Thyroid gland (tissue), 4 donors: Measurements from ENCODE around the gene ZNF467.

ENCODE experiments used
- POLR2A ChIP-seq, 2 donors: fragments of 450-650 bp; IDR thresholded peaks; one replicate each; pipeline ENCODE4 v1.6.1; 2017; ENCODE audit warnings: antibody characterized with exemption in 2 of 2, mild to moderate bottlenecking in 2 of 2, moderate library complexity in 1 of 2
- TF ChIP-seq, protein P1 (sequence below), 6 experiments: fragments of 200-600 bp in 3 of 6; fragments of 450-650 bp in 3 of 6; sonication (generic) in 3 of 6; IDR thresholded peaks; one replicate each; pipeline ENCODE4 v1.5.1; 2016 to 2019; ENCODE audit warnings: antibody characterized with exemption in 6 of 6, mild to moderate bottlenecking in 2 of 6, inconsistent platforms in 1 of 6, moderate library complexity in 1 of 6

DNA sequence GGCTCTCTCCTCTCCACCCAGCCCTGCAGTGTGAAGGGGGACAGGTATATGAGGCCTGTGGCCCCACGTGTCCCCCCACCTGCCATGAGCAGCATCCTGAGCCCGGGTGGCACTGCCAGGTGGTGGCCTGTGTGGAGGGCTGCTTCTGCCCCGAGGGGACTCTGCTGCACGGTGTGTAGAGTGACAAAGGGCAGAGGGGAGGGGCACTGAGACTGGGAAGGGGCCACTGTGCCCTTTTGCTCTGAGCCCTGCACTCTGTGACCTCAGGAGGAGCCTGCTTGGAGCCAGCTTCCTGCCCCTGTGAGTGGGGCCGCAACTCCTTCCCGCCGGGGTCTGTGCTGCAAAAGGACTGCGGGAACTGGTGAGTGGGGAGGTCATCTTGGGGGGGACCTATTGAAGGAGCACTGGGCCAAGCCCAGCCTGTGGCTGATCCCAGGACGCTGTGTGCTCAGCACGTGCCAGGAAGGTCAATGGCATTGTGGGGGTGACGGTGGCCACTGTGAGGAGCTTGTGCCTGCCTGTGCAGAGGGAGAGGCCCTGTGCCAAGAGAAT, 15.0 kb upstream of the ZNF467 start:
- TF ChIP-seq, protein P1, sequence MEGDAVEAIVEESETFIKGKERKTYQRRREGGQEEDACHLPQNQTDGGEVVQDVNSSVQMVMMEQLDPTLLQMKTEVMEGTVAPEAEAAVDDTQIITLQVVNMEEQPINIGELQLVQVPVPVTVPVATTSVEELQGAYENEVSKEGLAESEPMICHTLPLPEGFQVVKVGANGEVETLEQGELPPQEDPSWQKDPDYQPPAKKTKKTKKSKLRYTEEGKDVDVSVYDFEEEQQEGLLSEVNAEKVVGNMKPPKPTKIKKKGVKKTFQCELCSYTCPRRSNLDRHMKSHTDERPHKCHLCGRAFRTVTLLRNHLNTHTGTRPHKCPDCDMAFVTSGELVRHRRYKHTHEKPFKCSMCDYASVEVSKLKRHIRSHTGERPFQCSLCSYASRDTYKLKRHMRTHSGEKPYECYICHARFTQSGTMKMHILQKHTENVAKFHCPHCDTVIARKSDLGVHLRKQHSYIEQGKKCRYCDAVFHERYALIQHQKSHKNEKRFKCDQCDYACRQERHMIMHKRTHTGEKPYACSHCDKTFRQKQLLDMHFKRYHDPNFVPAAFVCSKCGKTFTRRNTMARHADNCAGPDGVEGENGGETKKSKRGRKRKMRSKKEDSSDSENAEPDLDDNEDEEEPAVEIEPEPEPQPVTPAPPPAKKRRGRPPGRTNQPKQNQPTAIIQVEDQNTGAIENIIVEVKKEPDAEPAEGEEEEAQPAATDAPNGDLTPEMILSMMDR (IDR thresholded peaks at IDR 0.05), result no peak
- no peak for TF ChIP-seq POLR2A (IDR thresholded peaks at IDR 0.05)
